ENCODE results near the gene TMEM222.

TMEM222 gene

DNA sequence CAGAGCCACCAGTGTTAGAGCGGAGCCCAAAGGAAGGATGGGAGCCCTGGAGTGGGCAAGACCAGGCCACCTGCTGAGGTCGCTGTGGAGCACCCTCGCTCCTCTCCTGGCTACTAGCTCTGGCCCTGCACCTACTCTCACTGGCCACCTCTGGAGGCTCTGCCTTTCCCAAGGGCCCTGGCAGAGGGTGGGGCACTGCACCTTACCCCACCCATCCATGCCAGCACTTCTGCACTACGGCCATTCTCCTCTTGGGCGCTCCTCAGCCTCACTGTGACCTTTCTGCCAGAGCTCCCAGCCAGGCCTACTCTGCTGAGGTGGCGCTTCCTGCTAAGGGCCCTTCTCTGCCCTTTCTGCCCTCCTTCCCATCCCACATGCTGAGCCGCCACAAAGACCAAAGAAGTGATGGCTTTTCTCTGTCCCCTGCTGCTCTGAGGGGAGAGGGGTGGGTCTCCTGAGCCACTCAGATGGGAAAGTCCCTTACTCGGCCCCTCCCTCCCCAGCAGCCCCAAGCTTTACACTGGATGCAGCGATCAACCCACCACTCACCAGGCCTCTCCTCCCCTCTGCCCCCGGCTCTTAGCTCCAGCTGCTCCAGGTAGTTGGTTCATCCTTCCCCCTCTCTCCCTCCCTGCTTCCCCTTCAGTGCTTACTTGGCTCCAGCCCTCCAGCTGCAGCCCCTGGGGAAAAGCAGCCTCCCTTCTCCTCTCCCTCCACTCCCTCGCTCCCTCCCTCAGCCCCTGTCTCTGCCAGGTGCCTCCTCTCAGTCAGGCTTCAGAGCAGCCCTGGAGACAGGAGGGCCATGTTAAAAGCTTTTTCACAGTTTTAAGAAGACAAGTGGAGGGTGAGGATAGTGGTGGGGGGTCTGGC lies 14.8 kb upstream of the TMEM222 start:
- DNase-seq, result no peak
- ATAC-seq, result no peak

DNA sequence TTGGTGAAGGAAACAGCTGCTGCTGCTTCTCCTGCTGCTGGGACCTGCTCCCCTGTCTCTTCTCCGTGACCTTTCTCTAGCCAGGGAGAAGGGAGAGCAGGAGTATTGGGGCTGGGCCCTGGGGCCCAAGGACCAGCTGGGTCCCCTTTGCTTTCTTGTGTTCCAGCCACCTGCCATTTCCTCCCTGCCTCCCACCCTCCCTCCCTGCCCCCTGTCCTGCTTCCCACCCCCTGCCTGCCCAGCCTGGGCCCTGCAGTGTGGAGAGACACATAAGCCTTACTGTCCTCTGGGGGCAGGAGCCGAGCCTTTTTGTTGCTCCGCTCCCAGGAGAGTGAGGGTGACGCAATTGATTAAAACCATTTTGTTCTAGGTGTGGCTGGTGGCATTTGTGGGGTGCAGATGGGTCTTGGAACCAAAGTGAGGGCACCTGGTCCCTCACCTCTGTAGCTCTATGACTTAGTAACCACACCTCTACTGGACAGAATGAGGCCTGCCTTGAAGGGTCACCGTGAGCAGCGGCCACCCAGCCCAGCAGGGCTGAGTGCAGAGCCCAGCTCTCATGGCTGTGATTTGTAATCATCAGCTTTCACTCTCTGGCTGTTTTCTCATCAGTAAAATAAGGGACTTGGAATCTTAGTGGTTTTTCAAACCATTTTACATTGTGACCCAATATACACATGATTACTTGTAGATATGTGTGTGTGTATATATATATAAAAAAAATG lies 13.9 kb upstream of the TMEM222 start:
- DNase-seq, result no peak

DNA sequence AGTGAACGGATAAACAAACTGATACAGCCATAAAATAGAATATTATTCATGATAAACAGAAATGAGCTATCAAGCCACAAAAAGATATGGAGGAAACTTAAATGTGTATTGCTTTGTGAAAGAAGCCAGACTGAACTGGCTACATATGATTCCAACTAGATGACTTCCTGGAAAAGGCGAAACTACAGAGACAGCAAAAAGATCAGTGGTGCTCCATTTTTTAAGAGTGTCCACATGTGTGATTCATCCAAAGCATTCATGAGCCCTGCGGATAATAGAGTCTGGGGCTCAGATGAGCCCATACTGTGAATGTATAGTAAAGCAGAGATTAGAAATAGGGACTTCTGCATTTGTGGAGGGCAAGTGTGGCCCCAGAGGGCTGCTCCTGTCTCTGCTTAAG lies 7.8 kb upstream of the TMEM222 start:
- ATAC-seq (no peak), DNase-seq (no peak)

More for the DNA sequence above, 13.9 kb upstream of the TMEM222 start:
- ATAC-seq, result no peak

DNA sequence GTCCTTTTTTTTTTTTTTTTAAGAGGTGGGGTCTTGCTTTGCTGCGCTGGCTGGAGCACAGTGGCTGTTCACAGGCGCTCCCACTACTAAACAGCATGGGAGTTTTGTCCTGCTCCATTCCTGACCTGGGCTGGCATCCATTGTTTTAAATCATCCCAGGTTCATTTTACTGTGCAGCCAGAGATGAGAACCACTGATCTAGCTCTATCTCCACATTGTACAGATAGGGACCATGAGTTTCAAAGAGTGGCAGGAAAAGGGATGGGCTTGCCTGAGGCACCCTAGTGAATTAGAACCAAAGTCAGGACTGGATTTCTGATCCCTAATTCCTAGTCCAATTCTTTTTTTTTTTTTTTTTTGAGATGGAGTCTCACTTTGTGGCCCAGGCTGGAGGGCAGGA lies 7.2 kb upstream of the TMEM222 start:
- ATAC-seq (no peak), DNase-seq (no peak)

DNA sequence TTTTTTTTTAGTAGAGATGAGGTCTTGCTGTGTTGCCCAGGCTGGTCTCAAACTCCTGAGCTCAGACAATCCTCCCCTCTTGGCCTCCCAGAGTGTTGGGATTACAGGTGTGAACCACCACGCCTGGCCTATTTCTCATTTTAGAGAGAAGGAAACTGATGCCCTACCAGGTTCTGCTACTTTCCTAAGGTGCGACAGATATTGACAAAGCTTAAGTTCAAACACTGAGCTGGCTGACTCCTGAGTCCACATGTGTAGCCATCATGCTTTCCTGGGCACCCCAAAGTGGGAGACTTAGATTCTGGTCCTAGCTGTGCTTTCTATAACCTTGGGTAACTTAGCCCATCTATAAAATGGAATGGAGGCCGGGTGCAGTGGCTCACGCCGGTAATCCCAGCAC lies 5.1 kb upstream of the TMEM222 start:
- ATAC-seq, result no peak

DNA sequence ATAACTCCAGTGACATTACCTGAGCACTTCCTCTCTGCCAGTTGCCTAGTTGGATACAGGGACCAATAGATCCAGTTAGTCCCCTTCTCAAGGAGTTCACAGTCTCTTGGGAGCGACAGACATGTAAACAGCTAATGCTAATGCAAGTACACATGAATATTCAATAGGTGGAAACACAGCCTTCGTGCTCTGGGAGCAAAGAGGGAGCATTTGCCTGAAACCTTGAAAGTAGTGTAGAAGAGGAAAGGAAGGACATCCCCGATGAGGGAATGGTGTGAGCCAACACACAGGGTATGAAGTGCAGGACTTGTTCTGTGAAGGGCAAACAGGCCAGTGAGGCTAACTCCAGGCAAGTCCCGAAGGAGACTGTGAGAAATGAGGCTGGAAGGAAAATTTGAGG lies 3.8 kb upstream of the TMEM222 start:
- ATAC-seq (no peak), DNase-seq (no peak)

More for the DNA sequence above, 5.1 kb upstream of the TMEM222 start:
- DNase-seq, result no peak

DNA sequence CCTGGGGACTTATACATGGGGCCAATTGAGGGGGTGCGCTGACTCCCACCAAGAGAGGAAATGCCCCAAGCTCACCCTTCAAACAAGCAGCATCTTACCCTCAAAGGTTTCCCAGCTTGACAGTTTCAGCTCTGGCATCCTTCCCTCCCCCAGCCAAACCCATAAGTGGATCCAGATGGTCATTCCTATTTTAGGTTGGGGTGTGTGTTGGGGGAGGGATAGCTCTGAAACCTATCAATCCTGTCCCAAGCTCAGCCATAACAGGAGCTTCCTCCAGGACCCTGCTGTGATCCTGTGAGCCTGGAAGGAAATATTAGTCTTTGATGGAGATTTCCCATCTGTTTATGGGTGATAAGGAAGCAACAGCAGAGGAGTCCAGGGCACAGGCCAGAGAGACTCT lies 3.4 kb upstream of the TMEM222 start:
- no peak for ATAC-seq
- no peak for DNase-seq

DNA sequence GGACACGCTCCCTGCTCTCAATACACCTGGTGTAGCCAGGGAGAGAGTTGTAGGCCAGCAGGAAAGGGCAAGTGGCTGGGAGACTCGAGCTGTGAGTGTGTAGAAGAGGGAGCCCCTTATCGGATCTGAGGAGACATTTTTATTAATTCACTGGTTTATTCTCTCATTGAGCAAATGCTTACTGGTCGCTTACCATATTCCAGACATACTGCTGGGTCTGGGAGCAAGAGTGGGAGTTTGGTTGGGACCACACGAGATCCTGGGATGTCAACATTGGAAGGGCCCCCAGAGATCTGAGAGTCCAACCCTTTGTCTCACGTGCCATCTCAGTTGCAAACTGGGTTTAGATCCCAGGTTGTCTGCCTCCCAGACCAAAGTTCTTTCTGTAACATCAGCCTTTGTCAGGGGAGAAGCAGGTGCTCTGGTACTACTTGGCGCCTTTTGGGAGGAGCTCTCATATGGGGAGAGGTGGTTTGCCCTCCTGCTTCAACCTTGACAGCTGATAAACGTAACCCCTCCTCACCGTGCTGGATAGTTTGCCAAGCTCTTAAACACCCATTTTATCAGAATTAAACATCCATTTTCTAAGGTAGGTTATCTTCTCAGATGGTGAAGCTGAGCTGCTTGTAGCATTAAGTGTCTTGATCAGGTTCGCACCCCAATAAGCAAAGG lies 742 bp downstream of the TMEM222 start:
- ATAC-seq, result no peak

DNA sequence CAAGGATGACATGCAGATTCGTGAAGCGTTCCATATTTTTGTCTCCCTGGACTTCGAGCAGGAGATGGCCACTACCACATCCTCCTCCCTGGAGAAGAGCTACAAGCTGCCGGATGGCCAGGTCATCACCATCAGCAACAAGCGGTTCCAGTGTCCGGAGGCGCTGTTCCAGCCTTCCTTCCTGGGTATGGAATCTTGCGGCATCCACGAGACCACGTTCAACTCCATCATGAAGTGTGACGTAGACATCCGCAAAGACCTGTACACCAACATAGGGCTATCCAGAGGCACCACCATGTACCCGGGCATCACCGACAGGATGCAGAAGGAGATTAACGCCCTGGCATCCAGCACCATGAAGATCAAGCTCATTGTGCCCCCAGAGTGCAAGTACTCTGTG lies 3.3 kb downstream of the TMEM222 start:
- ATAC-seq (no peak), DNase-seq (no peak)

More for the DNA sequence above, 742 bp downstream of the TMEM222 start:
- DNase-seq, result no peak

DNA sequence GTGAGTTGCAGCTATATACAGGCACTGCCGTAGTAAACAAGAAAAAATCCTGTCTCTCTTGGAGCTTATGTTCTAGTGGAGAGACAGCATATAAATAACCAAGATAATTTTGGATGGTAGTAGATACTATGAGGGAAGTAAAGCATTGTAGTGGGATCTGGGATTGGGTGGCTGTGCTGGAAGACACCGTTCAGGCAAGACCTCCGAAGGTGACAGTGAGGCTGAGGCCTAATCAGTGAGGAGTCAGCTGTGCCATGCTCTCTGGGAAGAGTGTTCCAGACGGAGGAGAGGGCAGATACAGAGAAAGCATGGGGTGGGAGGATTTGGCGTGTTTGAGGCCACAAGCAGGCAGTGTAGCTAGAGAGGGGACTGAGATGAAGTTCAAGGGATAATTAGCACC lies 6.0 kb downstream of the TMEM222 start:
- DNase-seq (no peak), ATAC-seq (no peak)

DNA sequence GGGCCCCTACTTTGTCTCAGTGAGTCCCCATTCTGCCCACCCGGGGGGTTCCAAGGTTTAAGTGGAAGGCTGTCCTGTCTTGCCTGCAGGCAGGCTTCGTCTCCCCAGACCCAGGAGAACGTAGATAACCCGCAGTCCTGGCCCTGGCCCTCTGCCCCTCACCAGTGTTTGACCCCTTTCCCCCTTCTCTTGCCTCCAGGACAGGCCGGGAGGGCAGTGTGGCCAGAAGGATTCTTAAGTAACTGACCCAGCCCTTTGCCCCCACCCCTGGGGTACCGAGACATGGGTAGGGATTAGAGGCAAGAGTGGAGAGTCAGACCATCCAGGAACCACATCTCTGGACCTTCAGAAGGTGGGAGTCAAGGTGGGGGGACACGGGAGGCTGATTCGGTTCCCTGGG lies 8.8 kb downstream of the TMEM222 start:
- no peak for ATAC-seq
- no peak for DNase-seq

DNA sequence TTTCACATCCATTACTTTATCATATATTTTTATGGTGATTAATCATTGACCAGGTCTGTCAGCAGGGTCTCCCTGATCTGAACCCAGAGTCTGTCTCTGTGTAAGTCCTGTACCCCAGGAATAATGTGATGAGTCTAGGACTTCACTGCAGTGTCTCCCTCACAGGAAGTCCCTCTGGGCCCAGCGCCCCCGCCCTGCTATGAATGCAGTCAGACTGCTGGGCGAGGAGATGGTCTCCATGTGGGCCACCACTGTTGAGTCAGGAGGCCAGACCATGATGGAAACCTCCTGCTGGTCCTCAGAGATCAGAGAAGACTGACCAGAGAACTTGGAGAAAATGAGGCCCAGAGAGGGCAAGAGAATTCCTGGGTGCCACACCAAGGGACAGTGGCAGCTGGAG lies 9.5 kb downstream of the TMEM222 start:
- no peak for ATAC-seq
- DNase-seq, result no peak

DNA sequence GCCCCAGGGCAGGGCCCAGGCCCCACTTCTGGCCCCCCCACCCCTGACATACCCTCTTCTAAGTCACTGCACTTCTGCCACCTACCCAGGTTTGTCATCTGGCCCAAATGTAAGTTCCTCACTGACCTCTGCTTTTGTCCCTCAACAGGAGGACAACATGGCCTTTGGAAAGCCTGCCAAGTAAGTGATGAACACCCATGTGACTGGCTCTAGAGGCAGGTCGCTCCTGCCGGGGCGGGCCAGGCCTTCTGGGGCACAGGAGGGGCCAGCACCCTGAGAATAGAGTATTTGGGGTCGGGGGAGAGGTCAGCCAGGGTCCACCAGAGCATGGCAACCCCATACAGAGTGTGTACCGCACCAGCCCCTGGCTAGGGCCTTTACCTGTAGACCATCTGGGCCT lies 10.0 kb downstream of the TMEM222 start:
- ATAC-seq (no peak), DNase-seq (no peak)

DNA sequence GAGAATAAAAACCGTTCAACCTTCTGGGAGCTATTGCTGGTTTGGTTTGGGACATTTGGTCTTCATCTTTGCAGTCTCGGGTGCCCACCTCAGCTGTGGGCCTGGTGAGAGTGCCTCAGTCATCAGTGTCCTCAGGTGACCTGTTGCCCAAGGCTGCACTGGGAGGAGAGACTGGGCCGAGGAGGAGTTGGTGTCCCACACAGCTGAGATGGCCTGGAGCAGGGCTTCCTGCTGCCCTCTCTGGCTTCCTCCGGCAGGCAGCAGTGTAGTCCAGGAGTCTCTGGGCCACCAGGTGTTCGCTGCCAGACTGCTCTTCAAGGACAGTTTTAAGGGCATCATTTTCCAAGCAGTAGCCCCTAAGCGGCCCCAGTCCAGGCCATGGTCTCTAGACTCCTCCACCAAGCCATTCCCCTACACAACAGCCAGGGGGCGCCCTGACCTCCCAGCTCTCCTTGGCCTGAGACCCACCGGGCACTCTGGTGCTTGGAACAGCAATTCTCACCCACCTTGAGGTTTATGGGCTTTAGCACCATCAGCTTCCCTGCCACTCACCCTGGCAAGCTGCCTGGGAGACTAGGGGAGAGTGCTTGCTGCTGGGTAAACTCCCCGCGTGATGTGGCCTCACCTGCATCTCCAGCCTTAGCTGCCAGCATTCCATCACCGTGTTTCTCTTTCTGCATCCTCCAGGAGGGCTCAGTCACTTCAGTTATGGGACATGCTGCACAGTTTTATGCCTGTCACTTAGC lies 10.7 kb downstream of the TMEM222 start:
- ATAC-seq (peak; percentile 73), DNase-seq (peak; percentile 72)

DNA sequence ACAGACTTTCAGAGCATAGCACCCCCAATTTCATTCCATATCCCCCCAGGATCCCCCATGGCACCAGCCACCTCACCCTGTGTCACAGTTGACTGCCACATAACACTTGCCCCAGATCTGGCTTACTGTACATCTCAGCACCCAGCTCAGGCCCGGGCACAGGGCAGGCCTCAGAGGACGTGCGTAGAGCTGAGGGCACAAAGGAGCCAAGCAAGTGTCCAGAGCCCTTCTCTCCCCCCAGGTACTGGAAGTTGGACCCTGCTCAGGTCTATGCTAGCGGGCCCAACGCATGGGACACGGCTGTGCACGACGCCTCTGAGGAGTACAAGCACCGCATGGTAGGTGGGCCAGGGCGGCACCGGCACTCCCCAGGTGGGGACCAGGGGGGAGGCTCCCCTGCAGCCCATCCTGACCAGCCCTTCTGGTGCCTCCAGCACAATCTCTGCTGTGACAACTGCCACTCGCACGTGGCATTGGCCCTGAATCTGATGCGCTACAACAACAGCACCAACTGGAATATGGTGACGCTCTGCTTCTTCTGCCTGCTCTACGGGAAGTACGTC lies 11.8 kb downstream of the TMEM222 start:
- no peak for ATAC-seq
- DNase-seq, result no peak

DNA sequence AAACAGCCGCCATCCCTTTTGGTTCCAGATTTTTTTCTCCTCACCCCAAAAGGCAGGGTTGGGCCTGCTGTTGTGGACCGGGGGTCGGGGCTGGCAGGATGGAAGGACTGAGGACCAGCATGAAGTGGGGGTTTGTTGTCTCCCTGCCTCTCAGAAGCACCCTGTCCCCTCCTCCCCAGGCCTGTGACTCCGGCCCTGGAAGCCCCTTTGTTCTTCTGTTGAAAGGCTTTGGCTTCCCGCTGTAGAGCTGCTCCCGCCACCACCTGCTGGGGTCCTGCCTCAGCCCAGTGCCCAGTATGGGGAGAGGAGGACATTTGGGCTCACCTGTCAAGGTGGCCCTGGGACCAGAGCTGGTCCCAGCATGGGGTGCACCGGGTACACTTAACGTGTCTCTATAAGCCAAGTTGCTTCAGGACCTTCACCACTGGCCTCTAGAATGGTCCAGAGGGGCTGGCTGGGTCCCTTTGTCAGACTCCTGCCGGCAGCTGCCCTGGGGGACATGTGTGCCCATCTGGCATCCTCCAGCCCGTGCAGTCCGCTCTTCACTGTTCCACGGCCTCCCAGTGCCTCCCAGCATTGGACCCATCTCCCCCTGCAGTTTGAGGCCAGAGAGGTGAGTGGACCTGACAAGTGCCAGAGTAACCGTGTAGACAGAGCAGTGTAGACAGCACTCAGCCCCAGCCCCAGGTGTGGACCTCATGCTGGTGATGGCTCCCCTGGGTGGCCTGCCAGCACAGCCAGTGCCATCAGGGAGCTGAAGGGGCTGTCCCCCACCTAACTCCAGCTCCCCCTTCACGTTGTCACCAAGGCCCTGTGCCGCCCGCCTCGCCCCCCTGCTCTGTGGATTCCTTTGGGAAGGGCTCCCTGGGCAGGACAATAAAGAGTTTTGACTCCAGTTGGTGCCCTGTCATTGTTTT lies 13.8 kb downstream of the TMEM222 start:
- DNase-seq (no peak), ATAC-seq (no peak)

DNA sequence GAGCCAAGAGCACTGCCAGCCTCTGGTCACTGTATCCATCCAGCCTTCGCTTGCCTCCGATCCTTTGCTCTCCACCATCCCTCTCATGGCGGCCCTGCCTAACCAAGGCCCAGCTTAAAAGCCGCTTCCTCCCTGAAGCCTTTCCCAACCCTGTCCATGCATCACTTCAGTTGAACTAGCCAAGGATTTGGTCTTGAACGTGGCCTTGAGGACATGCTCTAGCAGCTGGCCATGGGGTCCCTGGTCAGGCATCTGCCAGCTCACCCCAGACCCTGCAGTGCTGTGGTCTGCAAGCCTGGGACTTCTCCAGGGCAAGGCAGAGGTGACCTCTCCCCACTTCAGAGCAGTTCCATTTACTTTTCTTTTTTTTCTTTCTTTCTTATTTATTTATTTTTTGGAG lies 14.8 kb downstream of the TMEM222 start:
- DNase-seq (no peak), ATAC-seq (no peak)

DNA sequence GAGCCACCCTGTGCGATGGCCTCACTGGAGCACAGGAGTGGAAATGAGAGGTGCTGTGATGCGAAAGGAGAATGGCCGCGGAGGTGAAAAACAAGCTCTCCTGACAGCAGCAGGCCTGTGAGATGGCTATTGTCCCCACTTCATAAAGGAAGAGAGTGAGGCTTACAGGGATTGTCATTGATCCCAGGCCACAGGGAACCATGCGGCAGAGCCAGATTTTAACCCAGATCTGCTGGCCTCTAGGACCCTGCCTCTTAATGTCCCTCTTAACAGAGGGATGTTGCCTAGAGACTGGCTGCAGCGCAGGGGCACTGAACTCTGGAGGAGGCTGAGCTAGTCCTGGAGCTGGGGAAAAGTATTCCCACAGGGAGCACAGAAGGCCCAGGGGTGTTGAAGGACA lies 16.8 kb downstream of the TMEM222 start:
- DNase-seq (no peak), ATAC-seq (no peak)

DNA sequence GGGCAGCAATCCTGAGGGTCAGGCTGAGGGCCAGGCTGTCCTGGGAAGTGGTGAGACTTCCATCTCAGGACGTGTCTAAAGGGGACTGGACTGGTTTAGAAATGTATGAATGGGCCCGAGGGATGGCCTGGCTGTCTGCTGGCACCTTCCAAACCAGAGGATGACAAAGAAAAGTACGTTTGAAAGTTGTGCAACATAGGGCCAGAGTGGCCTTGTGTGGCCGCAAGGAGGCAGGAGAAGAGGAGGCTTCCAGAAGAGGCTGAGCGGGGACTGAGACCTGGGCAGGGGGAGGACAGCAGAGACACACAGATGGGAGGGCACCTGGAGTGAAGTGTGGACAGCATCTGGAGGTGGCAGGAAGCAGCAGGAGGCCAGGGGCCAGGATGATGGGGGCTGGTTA lies 17.2 kb downstream of the TMEM222 start:
- DNase-seq, result no peak

DNA sequence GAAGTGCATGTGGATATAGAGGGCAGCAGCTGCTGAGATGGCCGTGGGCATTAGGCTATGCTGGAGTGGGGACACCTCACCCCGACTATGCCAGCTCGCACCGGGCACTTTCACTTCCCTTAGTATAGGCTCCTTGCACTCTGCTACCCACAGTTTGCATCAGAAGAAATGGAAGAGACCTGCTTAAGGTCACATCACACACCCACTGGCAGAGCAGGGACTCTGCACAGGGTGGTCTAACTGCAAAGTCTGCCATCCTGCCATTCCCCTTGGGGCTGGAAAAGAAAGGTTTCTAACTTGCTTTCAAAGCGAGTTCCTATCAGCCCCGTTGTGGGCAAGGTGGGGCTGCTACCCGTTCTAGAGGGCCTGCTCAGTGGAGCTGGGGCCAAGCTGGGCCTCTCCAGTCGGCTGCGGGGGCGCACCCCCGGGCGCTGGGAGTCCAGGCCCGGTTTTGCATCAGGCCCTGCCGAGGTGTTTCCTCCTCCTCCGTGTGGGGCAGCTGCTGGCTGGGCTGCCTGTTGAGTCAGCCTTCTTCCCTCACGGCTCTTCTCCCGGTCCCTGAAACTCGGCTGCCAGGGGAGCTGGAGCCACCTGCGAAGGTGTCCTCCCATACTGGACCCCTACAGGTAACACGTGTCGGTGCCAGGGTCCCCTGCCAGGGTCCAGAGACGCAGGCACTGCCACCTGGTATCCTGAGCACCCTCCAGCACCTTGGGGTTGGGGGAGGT lies 19.7 kb downstream of the TMEM222 start, which contains the start of gene SYTL1:
SYTL1 (plus strand) TSS at position 498 of the 728 bp plus-strand sequence. CDS start 3,313 bp downstream, outside the sequence.
- ATAC-seq (peak; percentile 69), DNase-seq (peak; percentile 74)

More for the DNA sequence above, 17.2 kb downstream of the TMEM222 start:
- no peak for ATAC-seq
